HepG2 (cell line): Measurements from ENCODE around the gene KLF13. TPM values are rescaled to one million over a fixed set of nuclear protein-coding genes. Genes with fewer than 3 reads are reported as not detected.
A peak's percentile ranks its signal among the peaks of the same experiment; 100 is the strongest.

Experiments used
- ATAC-seq: fragments of 200-7000 bp; cut with Tn5 transposase; 3 replicates; pipeline ENCODE4 v1.9.1; 2020; ENCODE audit warnings: mild to moderate bottlenecking, moderate library complexity
- BruUV-seq: library from RNA; stranded (reverse); fragments of 400-500 nt; replicated peaks from 2 replicates; lab custom pipeline; 2021; lab: Mats Ljungman, UMichigan
- CTCF ChIA-PET: fragments of 300-600 bp; formaldehyde crosslinking; extraction: SDS; loops from one replicate; lab custom pipeline; 2021; ENCODE audit warnings: low total read pairs, inconsistent platforms, low intra/inter-chr PET ratio; lab: Yijun Ruan, JAX
- POLR2A ChIA-PET: fragments of 350-600 bp; sonication (Branson Sonifier 250); formaldehyde crosslinking; loops from one replicate; lab custom pipeline; 2020; ENCODE audit warnings: antibody characterized with exemption, inconsistent platforms; lab: Yijun Ruan, JAX
- DNase-seq: peaks from one replicate; pipeline ENCODE4 v3.0.0-alpha.2; 2015; ENCODE audit warnings: low spot score
- FAIRE-seq: peaks from 3 replicates; lab custom pipeline; 2011; peaks lifted over from hg19 to GRCh38; lab: Jason Lieb, UNC
- H2AFZ ChIP-seq: one replicate; pipeline ENCODE4 v1.6.1; 2011; ENCODE audit warnings: low read length, inconsistent platforms
- H3K27ac ChIP-seq: fragments of 300-600 bp; 3 replicates; pipeline ENCODE4 v1.8.0; 2011; ENCODE audit warnings: mixed run types, mild to moderate bottlenecking, mixed read lengths, low read length, inconsistent platforms; ENCODE audit not compliant: insufficient read depth; ENCODE audit errors: extremely low read length
- H3K27me3 ChIP-seq, 2 experiments: fragments of 200-600 bp in 1 of 2; 2 replicates in 1 of 2; 3 replicates in 1 of 2; pipeline versions ENCODE4 v1.6.0 to v1.8.0; 2011; ENCODE audit warnings: low read length in 2 of 2, mild to moderate bottlenecking in 2 of 2, moderate library complexity in 2 of 2, inconsistent platforms in 1 of 2; ENCODE audit not compliant: insufficient read depth in 2 of 2, control insufficient read depth in 1 of 2
- H3K36me3 ChIP-seq, 2 experiments: fragments of 200-600 bp in 1 of 2; replicated peaks in 1 of 2; 2 replicates in 1 of 2; 3 replicates in 1 of 2; pipeline versions ENCODE4 v1.5.1 to v1.8.0; 2011; ENCODE audit warnings: low read length in 2 of 2, inconsistent platforms in 1 of 2; ENCODE audit not compliant: insufficient read depth in 2 of 2, control insufficient read depth in 1 of 2
- H3K4me1 ChIP-seq: 2 replicates; pipeline ENCODE4 v1.5.1; 2012; ENCODE audit warnings: low read length, inconsistent platforms; ENCODE audit not compliant: insufficient read depth
- H3K4me2 ChIP-seq: 2 replicates; pipeline ENCODE4 v1.6.0; 2011; ENCODE audit warnings: low read depth, low read length, inconsistent platforms
- H3K4me3 ChIP-seq, 3 experiments: fragments of 200-600 bp in 1 of 3; sonication (generic), shearing (Covaris generic) in 1 of 3; replicated peaks in 1 of 3; 2 replicates each; pipeline ENCODE4 v1.5.1; 2011 to 2016; ENCODE audit warnings: low read length in 3 of 3, inconsistent platforms in 2 of 3, low read depth in 2 of 3, mild to moderate bottlenecking in 2 of 3, control low read depth in 1 of 3, mixed read lengths in 1 of 3; ENCODE audit not compliant: insufficient read depth in 1 of 3
- H3K79me2 ChIP-seq: one replicate; pipeline ENCODE4 v1.6.1; 2011; ENCODE audit warnings: low read length, inconsistent platforms; ENCODE audit not compliant: insufficient read depth
- H3K9ac ChIP-seq: 2 replicates; pipeline ENCODE4 v1.6.0; 2011; ENCODE audit warnings: mild to moderate bottlenecking, low read depth, low read length, inconsistent platforms; ENCODE audit not compliant: insufficient read depth
- H3K9me3 ChIP-seq: 2 replicates; pipeline ENCODE4 v1.5.1; 2012; ENCODE audit warnings: mild to moderate bottlenecking, low read length
- H4K20me1 ChIP-seq: 2 replicates; pipeline ENCODE4 v1.6.0; 2011; ENCODE audit warnings: inconsistent platforms, mild to moderate bottlenecking, low read length, moderate library complexity; ENCODE audit not compliant: insufficient read depth
- CTCF ChIP-seq: sonication (generic); formaldehyde crosslinking; IDR thresholded peaks from 2 replicates; pipeline ENCODE4 v1.5.0; 2020; ENCODE audit warnings: mild to moderate bottlenecking, missing genetic modification reagents, moderate library complexity
- IRF2 ChIP-seq: IDR thresholded peaks from 2 replicates; pipeline ENCODE4 v1.6.1; 2018; ENCODE audit warnings: missing genetic modification reagents, missing compliant biosample characterization
- STAG1 ChIP-seq: sonication (generic); formaldehyde crosslinking; IDR thresholded peaks from 2 replicates; pipeline ENCODE4 v1.4.0; 2020; ENCODE audit warnings: missing genetic modification reagents
- ZNF180 ChIP-seq: sonication (generic); formaldehyde crosslinking; IDR thresholded peaks from 2 replicates; pipeline ENCODE4 v1.4.0; 2020; ENCODE audit warnings: low read depth, missing genetic modification reagents, borderline replicate concordance
- WGBS: methylation state at CpG from one replicate; pipeline ENCODE4 v1.1.6; 2017; ENCODE audit warnings: low lambda C conversion rate; 5-methylcytosine and 5-hydroxymethylcytosine counted together
- in situ Hi-C: cut with HindIII; loops from 2 replicates; pipeline ENCODE4 v1.10.0; 2017; ENCODE audit warnings: low pct_unique_long_range_greater_than_20kb; ENCODE audit not compliant: extremely low pct_ligation_motif_present
- intact Hi-C: fragments of 100-400 bp; cut with micrococcal nuclease; formaldehyde crosslinking; loops from one replicate; pipeline ENCODE4 v1.10.0; 2022; ENCODE audit not compliant: unreplicated experiment
- polyA plus RNA-seq, 8 experiments: library from polyadenylated mRNA; depleted of rRNA in 3 of 8; stranded (reverse) in 7 of 8; unstranded in 1 of 8; fragments of >200 nt; fragmentation: Illumina TruSeq in 4 of 8; extraction: Trizol in 4 of 8; gene quantifications; 2 replicates each; pipeline versions ENCODE4 v1.2.1 to v1.2.3, GENCODE V29; 2011 to 2016; ENCODE audit warnings: low read depth in 4 of 8, missing spikeins in 1 of 8, mixed read lengths in 1 of 8; ENCODE audit not compliant: insufficient read depth in 1 of 8
- total RNA-seq, 5 experiments: library from RNA; depleted of rRNA; stranded (reverse); fragments of >200 nt; fragmentation: Illumina TruSeq; extraction: Trizol; gene quantifications; 2 replicates each; pipeline ENCODE4 v1.2.3, GENCODE V29; 2016; ENCODE audit warnings: low read depth in 1 of 5
- TF ChIP-seq, protein P1 (sequence below): sonication (generic); formaldehyde crosslinking; IDR thresholded peaks from 2 replicates; pipeline ENCODE4 v1.4.0; 2020; ENCODE audit warnings: missing genetic modification reagents, borderline replicate concordance

Gene KLF13
- total and polyA plus RNA-seq, 2 of the 13 experiments (the other 11 are each of a cell fraction or from before 2014, with no cell fraction given), result 16.8 to 25.1 TPM

- TF ChIP-seq CTCF (CRISPR knock-in tag), result peak; percentile 65
- no peak for TF ChIP-seq IRF2 (CRISPR knock-in tag)
- peak; percentile 53 for TF ChIP-seq STAG1 (CRISPR knock-in tag)
- TF ChIP-seq ZNF180 (CRISPR knock-in tag), result no peak
These were observed 4.1 kb upstream of the KLF13 start (continued) for GRCh38 chr15:31322504-31322903.

GRCh38 chr15:31323627-31324026 lies 3.0 kb upstream of the KLF13 start:
- no peaks in the 10 kb centered on the region for H3K9me3 ChIP-seq
- H4K20me1 ChIP-seq, result no peaks in the 10 kb centered on the region
- TF ChIP-seq, protein P1, sequence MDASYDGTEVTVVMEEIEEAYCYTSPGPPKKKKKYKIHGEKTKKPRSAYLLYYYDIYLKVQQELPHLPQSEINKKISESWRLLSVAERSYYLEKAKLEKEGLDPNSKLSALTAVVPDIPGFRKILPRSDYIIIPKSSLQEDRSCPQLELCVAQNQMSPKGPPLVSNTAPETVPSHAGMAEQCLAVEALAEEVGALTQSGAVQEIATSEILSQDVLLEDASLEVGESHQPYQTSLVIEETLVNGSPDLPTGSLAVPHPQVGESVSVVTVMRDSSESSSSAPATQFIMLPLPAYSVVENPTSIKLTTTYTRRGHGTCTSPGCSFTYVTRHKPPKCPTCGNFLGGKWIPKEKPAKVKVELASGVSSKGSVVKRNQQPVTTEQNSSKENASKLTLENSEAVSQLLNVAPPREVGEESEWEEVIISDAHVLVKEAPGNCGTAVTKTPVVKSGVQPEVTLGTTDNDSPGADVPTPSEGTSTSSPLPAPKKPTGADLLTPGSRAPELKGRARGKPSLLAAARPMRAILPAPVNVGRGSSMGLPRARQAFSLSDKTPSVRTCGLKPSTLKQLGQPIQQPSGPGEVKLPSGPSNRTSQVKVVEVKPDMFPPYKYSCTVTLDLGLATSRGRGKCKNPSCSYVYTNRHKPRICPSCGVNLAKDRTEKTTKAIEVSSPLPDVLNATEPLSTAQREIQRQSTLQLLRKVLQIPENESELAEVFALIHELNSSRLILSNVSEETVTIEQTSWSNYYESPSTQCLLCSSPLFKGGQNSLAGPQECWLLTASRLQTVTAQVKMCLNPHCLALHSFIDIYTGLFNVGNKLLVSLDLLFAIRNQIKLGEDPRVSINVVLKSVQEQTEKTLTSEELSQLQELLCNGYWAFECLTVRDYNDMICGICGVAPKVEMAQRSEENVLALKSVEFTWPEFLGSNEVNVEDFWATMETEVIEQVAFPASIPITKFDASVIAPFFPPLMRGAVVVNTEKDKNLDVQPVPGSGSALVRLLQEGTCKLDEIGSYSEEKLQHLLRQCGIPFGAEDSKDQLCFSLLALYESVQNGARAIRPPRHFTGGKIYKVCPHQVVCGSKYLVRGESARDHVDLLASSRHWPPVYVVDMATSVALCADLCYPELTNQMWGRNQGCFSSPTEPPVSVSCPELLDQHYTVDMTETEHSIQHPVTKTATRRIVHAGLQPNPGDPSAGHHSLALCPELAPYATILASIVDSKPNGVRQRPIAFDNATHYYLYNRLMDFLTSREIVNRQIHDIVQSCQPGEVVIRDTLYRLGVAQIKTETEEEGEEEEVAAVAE (CRISPR knock-in tag), result no peak
- H3K9ac ChIP-seq, result no peak overlapping the region
- no peak overlapping the region for H3K27ac ChIP-seq
- peaks cover 0 to 6% of the 10 kb centered on the region in 2 experiments; a peak in 1 of 5 replicates for H3K27me3 ChIP-seq
- no peak for FAIRE-seq
- in situ Hi-C loops (no loop called here), intact Hi-C loops (loop anchor here (10.0 kb wide), 2 partner anchors 61 to 111 kb away; no protein-coding TSS in a partner anchor)
- H2AFZ ChIP-seq, result no peak overlapping the region
- no peak overlapping the region for H3K4me2 ChIP-seq
- peaks cover 38% of the 10 kb centered on the region for H3K4me1 ChIP-seq
- DNase-seq, result no peak
- ATAC-seq, result no peak
- no peak overlapping the region for H3K4me3 ChIP-seq
- no peaks in the 10 kb centered on the region for H3K36me3 ChIP-seq
- ChIA-PET CTCF (no interaction called here), POLR2A (interaction anchor here (4.6 kb wide), 1 partner anchor 26 kb away, joined by 26 read pairs; no protein-coding TSS in a partner anchor)
- H3K79me2 ChIP-seq, result peaks cover 5% of the 10 kb centered on the region
- BruUV-seq, result no TSS peak
- 77% methylated on average over 3 of the region's 3 CpGs for WGBS
